ENCODE measurements around the gene MRPL23. TPM values are rescaled to one million over a fixed set of nuclear protein-coding genes. Genes with fewer than 3 reads are reported as not detected.

The MRPL23 gene
- 10 to 100 TPM; 15.8 to 46.3 TPM for total RNA-seq
- polyA plus RNA-seq (ENCODE audit: insufficient read length in 2 of 2) = 10 to 100 TPM; 74.4 to 77.3 TPM
- long read RNA-seq, donor 1, transcript MRPL23-205 (5 exons, 736 nt) = major isoform, 38 of 44 reads
- long read RNA-seq, donor 1, partial matches to known transcripts = 6 of 44 reads
- long read RNA-seq, donor 1, other reads (novel, unspliced or antisense) = 0 of 44 reads
- long read RNA-seq, donor 2, transcript MRPL23-205 (5 exons, 736 nt) = major isoform, 25 of 25 reads
- long read RNA-seq, donor 2, partial matches to known transcripts = 0 of 25 reads
- long read RNA-seq, donor 2, other reads (novel, unspliced or antisense) = 0 of 25 reads
- long read RNA-seq, donor 3, transcript MRPL23-205 (5 exons, 736 nt) = major isoform, 24 of 24 reads
- long read RNA-seq, donor 3, partial matches to known transcripts = 0 of 24 reads
- long read RNA-seq, donor 3, other reads (novel, unspliced or antisense) = 0 of 24 reads
- long read RNA-seq, donor 4, transcript MRPL23-205 (5 exons, 736 nt) = major isoform, 43 of 54 reads
- long read RNA-seq, donor 4, partial matches to known transcripts = 8 of 54 reads
- long read RNA-seq, donor 4, other reads (novel, unspliced or antisense) = 0 of 54 reads

DNA sequence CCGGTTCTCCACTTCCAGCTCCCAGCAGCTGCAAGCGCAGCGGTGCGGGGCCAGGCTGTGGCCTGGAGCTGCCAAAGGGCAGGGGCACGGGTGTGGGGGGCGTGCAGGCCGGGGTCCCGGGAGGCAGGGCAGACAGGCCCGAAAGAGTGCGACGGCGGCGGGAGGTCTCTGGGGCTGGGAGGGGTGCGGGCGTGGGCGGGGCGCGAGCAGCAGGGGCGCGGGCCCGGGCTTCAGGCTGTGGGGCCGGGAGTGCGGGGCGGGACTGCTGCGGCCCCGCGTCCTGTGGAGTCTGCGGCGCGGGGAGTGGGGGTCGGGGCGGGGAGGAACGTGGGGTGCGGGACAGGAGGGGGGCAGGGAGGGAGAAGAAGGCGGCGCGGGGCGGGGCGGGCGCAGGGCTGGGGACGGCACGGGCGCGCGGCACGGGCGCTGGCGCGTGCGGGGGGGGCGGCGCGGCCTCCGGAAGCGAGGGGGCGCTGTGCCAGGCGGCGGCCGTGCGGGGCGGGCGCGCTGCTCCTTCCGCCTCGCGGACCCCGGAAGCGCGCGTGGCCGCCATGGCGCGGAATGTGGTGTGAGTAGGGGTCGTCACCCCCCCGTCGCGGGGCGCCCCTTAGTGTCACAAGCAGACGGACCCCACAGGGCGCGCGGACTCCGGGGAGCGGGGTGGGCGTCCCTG lies at the start of gene MRPL23:
Gene MRPL23 (plus strand): TSS at position 521 of the 673 bp plus-strand sequence. CDS start 31 bp downstream, at position 552.
- DNase-seq (ENCODE audit: low read depth in 4 of 6, low spot score in 6 of 6) = no peak
- Histone ChIP-seq H3K36me3 (ENCODE audit: control insufficient read depth, insufficient read depth, low read length) (no peaks in the 10 kb centered on the region), H3K4me1 (ENCODE audit: control insufficient read depth, insufficient read depth, low read length) (peaks cover 8% of the 10 kb centered on the region), H3K27me3 (ENCODE audit: control insufficient read depth, insufficient read depth, low read length) (no peaks in the 10 kb centered on the region), H3K9me3 (ENCODE audit: control insufficient read depth, insufficient read depth, low read length) (no peaks in the 10 kb centered on the region), H3K4me3 (ENCODE audit: low read depth, low read length) (no peak within 1 kb of the TSS), H3K27ac (ENCODE audit: low read depth, low read length) (no peak within 1 kb of the TSS)
- no CpG with 5 or more reads among the region's 85 CpGs for WGBS (ENCODE audit: insufficient coverage)

DNA sequence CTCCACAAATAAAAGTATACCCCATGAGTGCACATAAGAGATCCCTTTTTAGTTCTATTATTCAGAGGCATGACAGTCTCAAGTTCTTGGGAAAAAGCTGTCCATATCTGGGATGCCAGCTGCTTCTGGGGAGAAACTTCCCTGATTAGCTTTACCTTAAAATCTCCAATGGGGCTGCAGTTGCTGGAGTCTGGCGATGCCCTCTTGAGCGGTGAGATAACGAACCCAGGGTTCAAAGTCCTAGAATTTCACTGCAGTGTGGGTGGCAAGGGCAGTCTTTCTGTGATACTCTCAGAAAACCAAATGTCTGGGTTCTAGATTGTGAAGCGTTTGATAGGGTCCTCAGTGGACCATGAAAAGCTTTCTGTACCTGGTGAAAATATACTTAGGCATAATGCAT lies 48.0 kb upstream of the MRPL23 start:
- WGBS (ENCODE audit: insufficient coverage) = 100% methylated on average over 4 of the region's 4 CpGs
- H3K27ac ChIP-seq (ENCODE audit: low read depth, low read length) = no peak overlapping the region
- H3K9me3 ChIP-seq (ENCODE audit: control insufficient read depth, insufficient read depth, low read length) = no peaks in the 10 kb centered on the region
- H3K4me3 ChIP-seq (ENCODE audit: low read depth, low read length) = no peak overlapping the region
- no peaks in the 10 kb centered on the region for H3K36me3 ChIP-seq (ENCODE audit: control insufficient read depth, insufficient read depth, low read length)
- no peak for DNase-seq (ENCODE audit: low read depth in 4 of 6, low spot score in 6 of 6)
- H3K4me1 ChIP-seq (ENCODE audit: control insufficient read depth, insufficient read depth, low read length) = no peaks in the 10 kb centered on the region
- H3K27me3 ChIP-seq (ENCODE audit: control insufficient read depth, insufficient read depth, low read length) = no peaks in the 10 kb centered on the region

- DNase-seq (ENCODE audit: low read depth in 4 of 6, low spot score in 6 of 6) = no peak
- Histone ChIP-seq H3K4me3 (ENCODE audit: low read depth, low read length) (no peak overlapping the region), H3K27ac (ENCODE audit: low read depth, low read length) (no peak overlapping the region), H3K9me3 (ENCODE audit: control insufficient read depth, insufficient read depth, low read length) (no peaks in the 10 kb centered on the region), H3K4me1 (ENCODE audit: control insufficient read depth, insufficient read depth, low read length) (no peaks in the 10 kb centered on the region), H3K36me3 (ENCODE audit: control insufficient read depth, insufficient read depth, low read length) (no peaks in the 10 kb centered on the region), H3K27me3 (ENCODE audit: control insufficient read depth, insufficient read depth, low read length) (no peaks in the 10 kb centered on the region)
- no CpG with 5 or more reads among the region's 5 CpGs for WGBS (ENCODE audit: insufficient coverage)
Observed at GRCh38 chr11:1899686-1900085, 47.4 kb upstream of the MRPL23 start.

GRCh38 chr11:1906181-1906580 lies 41.0 kb upstream of the MRPL23 start:
- WGBS (ENCODE audit: insufficient coverage) = no CpG with 5 or more reads among the region's 5 CpGs
- H3K27me3 ChIP-seq (ENCODE audit: control insufficient read depth, insufficient read depth, low read length) = no peaks in the 10 kb centered on the region
- H3K4me3 ChIP-seq (ENCODE audit: low read depth, low read length) = no peak overlapping the region
- peak overlapping the region; percentile 67 for H3K27ac ChIP-seq (ENCODE audit: low read depth, low read length)
- DNase-seq (ENCODE audit: low read depth in 4 of 6, low spot score in 6 of 6) = no peak
- H3K9me3 ChIP-seq (ENCODE audit: control insufficient read depth, insufficient read depth, low read length) = no peaks in the 10 kb centered on the region
- peaks cover 4% of the 10 kb centered on the region for H3K4me1 ChIP-seq (ENCODE audit: control insufficient read depth, insufficient read depth, low read length)
- H3K36me3 ChIP-seq (ENCODE audit: control insufficient read depth, insufficient read depth, low read length) = no peaks in the 10 kb centered on the region

DNA sequence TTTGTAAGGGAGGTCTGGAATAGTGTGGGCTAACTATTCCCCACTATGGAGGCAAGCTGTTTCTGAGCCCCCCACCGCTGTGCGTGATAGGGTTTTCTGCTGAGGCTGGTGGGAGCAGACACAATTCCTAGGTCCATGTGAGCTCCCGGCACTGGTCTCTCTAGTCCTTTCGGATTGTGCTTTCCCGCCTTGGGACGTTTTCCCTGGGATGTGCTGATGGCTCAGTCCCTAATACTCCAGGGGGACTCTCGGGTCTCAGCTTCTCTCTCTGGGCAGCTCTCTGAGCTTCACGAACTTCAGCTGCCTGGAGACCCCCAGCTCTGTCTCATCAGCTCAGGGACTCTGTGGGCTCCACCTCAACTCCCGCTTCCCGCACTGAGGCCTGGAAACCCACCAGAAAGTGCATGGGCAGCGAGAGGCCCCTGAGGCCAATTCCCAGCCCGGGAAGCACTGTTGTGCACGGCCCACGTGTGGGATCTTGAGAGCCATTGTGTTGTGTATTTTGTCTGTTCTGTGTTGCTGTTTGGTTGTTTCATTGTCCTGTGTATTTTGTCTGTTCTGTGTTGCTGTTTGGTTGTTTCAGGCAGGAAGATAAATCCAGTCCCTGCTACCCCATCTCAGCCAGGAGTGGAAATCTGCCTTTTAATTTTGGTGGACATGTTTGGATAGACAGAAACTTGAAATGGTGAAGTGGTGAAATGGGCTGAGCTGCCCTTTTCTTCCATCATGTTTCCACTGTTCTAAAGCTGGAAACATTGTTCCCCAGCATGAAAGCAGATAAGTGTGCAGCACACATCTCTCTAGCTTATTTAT lies 40.3 kb upstream of the MRPL23 start:
- no peaks in the 10 kb centered on the region for H3K9me3 ChIP-seq (ENCODE audit: control insufficient read depth, insufficient read depth, low read length)
- no peak for DNase-seq (ENCODE audit: low read depth in 4 of 6, low spot score in 6 of 6)
- no peaks in the 10 kb centered on the region for H3K27me3 ChIP-seq (ENCODE audit: control insufficient read depth, insufficient read depth, low read length)
- 61% methylated on average over 14 of the region's 14 CpGs for WGBS (ENCODE audit: insufficient coverage)
- no peak overlapping the region for H3K4me3 ChIP-seq (ENCODE audit: low read depth, low read length)
- peaks cover 4% of the 10 kb centered on the region for H3K4me1 ChIP-seq (ENCODE audit: control insufficient read depth, insufficient read depth, low read length)
- H3K27ac ChIP-seq (ENCODE audit: low read depth, low read length) = peak overlapping the region; percentile 67
- no peaks in the 10 kb centered on the region for H3K36me3 ChIP-seq (ENCODE audit: control insufficient read depth, insufficient read depth, low read length)

GRCh38 chr11:1908618-1909017 lies 38.5 kb upstream of the MRPL23 start:
- no peak overlapping the region for H3K4me3 ChIP-seq (ENCODE audit: low read depth, low read length)
- 30% methylated on average over 4 of the region's 9 CpGs for WGBS (ENCODE audit: insufficient coverage)
- peak overlapping the region; percentile 77 for H3K27ac ChIP-seq (ENCODE audit: low read depth, low read length)
- H3K9me3 ChIP-seq (ENCODE audit: control insufficient read depth, insufficient read depth, low read length) = no peaks in the 10 kb centered on the region
- no peaks in the 10 kb centered on the region for H3K36me3 ChIP-seq (ENCODE audit: control insufficient read depth, insufficient read depth, low read length)
- no peaks in the 10 kb centered on the region for H3K27me3 ChIP-seq (ENCODE audit: control insufficient read depth, insufficient read depth, low read length)
- H3K4me1 ChIP-seq (ENCODE audit: control insufficient read depth, insufficient read depth, low read length) = peaks cover 4% of the 10 kb centered on the region
- DNase-seq (ENCODE audit: low read depth in 4 of 6, low spot score in 6 of 6) = peak in 1 of 6 donors; percentile 66

- DNase-seq (ENCODE audit: low read depth in 4 of 6, low spot score in 6 of 6) = no peak
- Histone ChIP-seq H3K4me1 (ENCODE audit: control insufficient read depth, insufficient read depth, low read length) (peaks cover 4% of the 10 kb centered on the region), H3K36me3 (ENCODE audit: control insufficient read depth, insufficient read depth, low read length) (no peaks in the 10 kb centered on the region), H3K27ac (ENCODE audit: low read depth, low read length) (peak overlapping the region; percentile 77), H3K4me3 (ENCODE audit: low read depth, low read length) (no peak overlapping the region), H3K27me3 (ENCODE audit: control insufficient read depth, insufficient read depth, low read length) (no peaks in the 10 kb centered on the region), H3K9me3 (ENCODE audit: control insufficient read depth, insufficient read depth, low read length) (no peaks in the 10 kb centered on the region)
- 93% methylated on average over 6 of the region's 7 CpGs for WGBS (ENCODE audit: insufficient coverage)
Observed at GRCh38 chr11:1909524-1909923, 37.6 kb upstream of the MRPL23 start.

GRCh38 chr11:1912289-1912878 lies 34.7 kb upstream of the MRPL23 start:
- 92% methylated on average over 2 of the region's 13 CpGs for WGBS (ENCODE audit: insufficient coverage)
- Histone ChIP-seq H3K36me3 (ENCODE audit: control insufficient read depth, insufficient read depth, low read length) (no peaks in the 10 kb centered on the region), H3K9me3 (ENCODE audit: control insufficient read depth, insufficient read depth, low read length) (no peaks in the 10 kb centered on the region), H3K4me3 (ENCODE audit: low read depth, low read length) (no peak overlapping the region), H3K27me3 (ENCODE audit: control insufficient read depth, insufficient read depth, low read length) (no peaks in the 10 kb centered on the region), H3K4me1 (ENCODE audit: control insufficient read depth, insufficient read depth, low read length) (no peaks in the 10 kb centered on the region), H3K27ac (ENCODE audit: low read depth, low read length) (no peak overlapping the region)
- DNase-seq (ENCODE audit: low read depth in 4 of 6, low spot score in 6 of 6) = no peak
